K562 (cell line): ENCODE measurements around the gene RALY. TPM values are rescaled to one million over a fixed set of nuclear protein-coding genes. Genes with fewer than 3 reads are reported as not detected.
A peak's percentile ranks its signal among the peaks of the same experiment; 100 is the strongest.

Experiments
- ARHGAP35 ChIP-seq: fragments of 450-650 bp; IDR thresholded peaks from 2 replicates; pipeline ENCODE4 v1.6.1; 2018; ENCODE audit not compliant: partially characterized antibody
- EWSR1 ChIP-seq: fragments of 450-650 bp; IDR thresholded peaks from 2 replicates; pipeline ENCODE4 v1.6.1; 2018; ENCODE audit warnings: borderline replicate concordance, mild to moderate bottlenecking, low read depth, moderate library complexity; ENCODE audit not compliant: partially characterized antibody
- HCFC1 ChIP-seq: IDR thresholded peaks from 2 replicates; pipeline ENCODE4 v1.6.1; 2012; ENCODE audit warnings: low read depth, low read length, improper control_type of control experiment
- HMGXB4 ChIP-seq: sonication (generic); formaldehyde crosslinking; IDR thresholded peaks from 2 replicates; pipeline ENCODE4 v1.8.1; 2023; ENCODE audit warnings: mild to moderate bottlenecking, missing genetic modification reagents
- MAFG ChIP-seq: fragments of 450-650 bp; conservative IDR thresholded peaks from 2 replicates; pipeline ENCODE4 v1.6.1; 2016; ENCODE audit warnings: missing genetic modification characterization, missing compliant biosample characterization
- MBD2 ChIP-seq: sonication (generic); IDR thresholded peaks from 2 replicates; pipeline ENCODE4 v1.6.1; 2016; ENCODE audit warnings: low read depth, borderline replicate concordance
- NRF1 ChIP-seq, 2 experiments: fragments of 450-650 bp; IDR thresholded peaks in 1 of 2; conservative IDR thresholded peaks in 1 of 2; 2 replicates each; pipeline ENCODE4 v1.6.1; 2014; ENCODE audit warnings: mild to moderate bottlenecking in 2 of 2
- RAD51 ChIP-seq: fragments of 450-650 bp; IDR thresholded peaks from 2 replicates; pipeline ENCODE4 v1.7.1; 2016; ENCODE audit warnings: low read depth, mild to moderate bottlenecking, borderline replicate concordance
- SMARCE1 ChIP-seq: fragments of 450-650 bp; IDR thresholded peaks from 2 replicates; pipeline ENCODE4 v1.7.1; 2016; ENCODE audit warnings: mild to moderate bottlenecking
- USF2 ChIP-seq: sonication (generic); formaldehyde crosslinking; IDR thresholded peaks from 2 replicates; pipeline ENCODE4 v1.5.0; 2020; ENCODE audit warnings: missing genetic modification reagents
- ZNF24 ChIP-seq: fragments of 450-650 bp; IDR thresholded peaks from 2 replicates; pipeline ENCODE4 v1.6.1; 2016
- ZNF395 ChIP-seq: fragments of 200-800 bp; sonication (Bioruptor generic); IDR thresholded peaks from 2 replicates; pipeline ENCODE4 v1.6.1; 2017; ENCODE audit warnings: missing genetic modification characterization, missing compliant biosample characterization
- polyA plus RNA-seq, 8 experiments: library from polyadenylated mRNA; depleted of rRNA in 4 of 8; stranded (reverse) in 5 of 8; unstranded in 3 of 8; fragments of >200 nt; fragmentation: Nextera tagmentation in 2 of 8; fragmentation: Illumina TruSeq in 1 of 8; extraction: Ambion mirVana in 2 of 8; extraction: Trizol in 1 of 8; gene quantifications; 2 replicates each; pipeline versions ENCODE4 v1.2.1 to v1.2.3, GENCODE V29; 2011 to 2014; ENCODE audit warnings: inconsistent platforms in 1 of 8, missing spikeins in 1 of 8
- total RNA-seq, 7 experiments: library from RNA; depleted of rRNA in 6 of 7; stranded (reverse); fragments of >200 nt in 6 of 7; fragmentation: Illumina TruSeq in 2 of 7; extraction: Trizol in 2 of 7; gene quantifications; 2 replicates each; pipeline versions ENCODE4 v1.2.1 to v1.2.3, GENCODE V29; 2011 to 2021; ENCODE audit warnings: low replicate concordance in 1 of 7
- TF ChIP-seq, protein P1 (sequence below): fragments of 200-800 bp; sonication (Bioruptor generic); IDR thresholded peaks from 2 replicates; pipeline ENCODE4 v1.6.1; 2017; ENCODE audit warnings: missing genetic modification characterization, missing compliant biosample characterization
- TF ChIP-seq, protein P2 (sequence below): fragments of 450-650 bp; formaldehyde crosslinking; IDR thresholded peaks from 2 replicates; pipeline ENCODE4 v1.4.0; 2022; ENCODE audit warnings: missing genetic modification characterization

RALY gene
- total and polyA plus RNA-seq, 9 of the 15 experiments (the other 6 are each of a cell fraction or from before 2014, with no cell fraction given), result 0.80 to 207 (median 128) TPM

DNA sequence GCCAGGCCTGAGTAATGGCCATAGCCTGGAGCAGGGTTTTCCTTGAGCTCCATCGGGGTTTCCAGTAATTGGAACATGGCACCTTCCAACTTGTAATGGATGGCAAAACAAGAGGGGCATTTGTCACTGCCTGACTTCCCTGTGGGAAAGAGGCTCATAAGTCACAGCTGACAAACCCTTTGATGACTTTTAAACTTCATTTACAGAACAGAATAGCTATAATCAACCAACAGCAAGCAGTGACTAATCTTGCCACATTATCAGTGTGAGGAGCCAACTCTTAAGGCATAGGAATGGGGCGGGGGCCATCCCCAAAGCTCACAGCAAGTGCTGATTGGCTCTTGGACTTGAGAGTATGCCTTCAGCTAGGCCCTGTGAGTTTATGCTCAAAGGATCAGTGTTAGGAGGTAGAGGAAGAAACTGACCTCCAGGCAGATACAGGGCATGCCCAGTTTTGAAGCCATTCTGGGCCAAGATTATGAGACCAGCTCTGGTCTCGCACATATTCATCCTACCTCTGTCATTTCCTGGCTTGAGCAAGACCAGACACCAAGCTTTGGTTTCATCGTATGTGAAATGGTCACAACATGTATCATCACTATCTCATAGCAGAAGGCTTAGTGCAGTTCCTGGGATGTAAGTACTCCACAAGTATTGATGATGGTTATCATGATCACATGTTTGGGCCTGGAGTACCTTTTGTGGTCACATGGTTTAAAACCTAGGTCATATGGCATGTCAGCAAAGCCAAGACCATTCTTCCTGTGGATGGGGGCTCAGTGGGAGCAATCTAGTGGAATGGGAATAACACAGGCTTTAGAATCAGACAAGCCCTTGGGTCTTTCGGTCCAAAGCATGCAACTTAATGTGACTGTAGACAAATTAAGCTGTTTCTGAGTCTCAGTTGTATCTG lies 69.1 kb downstream of the RALY start (continued):
- TF ChIP-seq ZNF395 (CRISPR knock-in tag) (0 out of 2 replicates have a peak, but pooled peaks have one; percentile 18), NRF1 (conservative IDR thresholded peaks at IDR 0.05 in 1 of 2, IDR thresholded peaks at IDR 0.05 in 1 of 2) (no peak), MBD2 (no peak), MAFG (tag) (no peak), RAD51 (peak; percentile 47; the same call in 1 of the 2 replicates), USF2 (peak; percentile 31), ZNF24 (no peak), ARHGAP35 (no peak), HCFC1 (no peak), EWSR1 (no peak), SMARCE1 (no peak), HMGXB4 (no peak)
- TF ChIP-seq, protein P1, sequence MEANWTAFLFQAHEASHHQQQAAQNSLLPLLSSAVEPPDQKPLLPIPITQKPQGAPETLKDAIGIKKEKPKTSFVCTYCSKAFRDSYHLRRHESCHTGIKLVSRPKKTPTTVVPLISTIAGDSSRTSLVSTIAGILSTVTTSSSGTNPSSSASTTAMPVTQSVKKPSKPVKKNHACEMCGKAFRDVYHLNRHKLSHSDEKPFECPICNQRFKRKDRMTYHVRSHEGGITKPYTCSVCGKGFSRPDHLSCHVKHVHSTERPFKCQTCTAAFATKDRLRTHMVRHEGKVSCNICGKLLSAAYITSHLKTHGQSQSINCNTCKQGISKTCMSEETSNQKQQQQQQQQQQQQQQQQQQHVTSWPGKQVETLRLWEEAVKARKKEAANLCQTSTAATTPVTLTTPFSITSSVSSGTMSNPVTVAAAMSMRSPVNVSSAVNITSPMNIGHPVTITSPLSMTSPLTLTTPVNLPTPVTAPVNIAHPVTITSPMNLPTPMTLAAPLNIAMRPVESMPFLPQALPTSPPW (CRISPR knock-in tag), result peak; percentile 31; the same call in 1 of the 2 replicates
- TF ChIP-seq, protein P2, sequence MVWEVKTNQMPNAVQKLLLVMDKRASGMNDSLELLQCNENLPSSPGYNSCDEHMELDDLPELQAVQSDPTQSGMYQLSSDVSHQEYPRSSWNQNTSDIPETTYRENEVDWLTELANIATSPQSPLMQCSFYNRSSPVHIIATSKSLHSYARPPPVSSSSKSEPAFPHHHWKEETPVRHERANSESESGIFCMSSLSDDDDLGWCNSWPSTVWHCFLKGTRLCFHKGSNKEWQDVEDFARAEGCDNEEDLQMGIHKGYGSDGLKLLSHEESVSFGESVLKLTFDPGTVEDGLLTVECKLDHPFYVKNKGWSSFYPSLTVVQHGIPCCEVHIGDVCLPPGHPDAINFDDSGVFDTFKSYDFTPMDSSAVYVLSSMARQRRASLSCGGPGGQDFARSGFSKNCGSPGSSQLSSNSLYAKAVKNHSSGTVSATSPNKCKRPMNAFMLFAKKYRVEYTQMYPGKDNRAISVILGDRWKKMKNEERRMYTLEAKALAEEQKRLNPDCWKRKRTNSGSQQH (CRISPR knock-in tag), result no peak
